K562 (cell line): Measurements from ENCODE around the gene LDLRAD3. TPM values are rescaled to one million over a fixed set of nuclear protein-coding genes. Genes with fewer than 3 reads are reported as not detected.

Experiments used
- ATAC-seq: fragments of 200-7000 bp; cut with Tn5 transposase; 3 replicates; pipeline ENCODE4 v1.9.1; 2020; ENCODE audit warnings: moderate library complexity
- BruUV-seq: library from RNA; stranded (reverse); fragments of 400-500 nt; replicated peaks from 2 replicates; lab custom pipeline; 2021; lab: Mats Ljungman, UMichigan
- CTCF ChIA-PET: fragments of 300-600 bp; formaldehyde crosslinking; extraction: SDS; loops from one replicate; lab custom pipeline; 2021; ENCODE audit warnings: low intra/inter-chr PET ratio; lab: Yijun Ruan, JAX
- POLR2A ChIA-PET: fragments of 300-600, 350-650 bp; sonication (Branson Sonifier 250); formaldehyde crosslinking; extraction: SDS; loops from one replicate; lab custom pipeline; 2021; ENCODE audit warnings: antibody characterized with exemption, inconsistent platforms; lab: Yijun Ruan, JAX
- DNase-seq, 4 experiments: peaks; one replicate each; pipeline versions ENCODE4 v3.0.0 to v3.0.0-alpha.2; 2011 to 2018; ENCODE audit warnings: low spot score in 3 of 4, mixed read lengths in 3 of 4; ENCODE audit errors: extremely low read depth in 1 of 4
- FAIRE-seq: peaks from 2 replicates; lab custom pipeline; 2011; peaks lifted over from hg19 to GRCh38; lab: Jason Lieb, UNC
- H2AFZ ChIP-seq: 2 replicates; pipeline ENCODE4 v1.6.0; 2011; ENCODE audit warnings: low read depth, low read length, control low read depth, inconsistent platforms
- H3K27ac ChIP-seq: fragments of 200-600 bp; 3 replicates; pipeline ENCODE4 v1.8.0; 2011; ENCODE audit warnings: low read depth, mild to moderate bottlenecking, control low read depth, inconsistent platforms, low read length, moderate library complexity, mixed read lengths; ENCODE audit errors: extremely low read depth
- H3K27me3 ChIP-seq, 2 experiments: fragments of 300-600 bp in 1 of 2; 2 replicates in 1 of 2; 3 replicates in 1 of 2; pipeline versions ENCODE4 v1.6.0 to v1.8.0; 2011; ENCODE audit warnings: inconsistent platforms in 2 of 2, low read length in 2 of 2, mild to moderate bottlenecking in 1 of 2, mixed read lengths in 1 of 2, moderate library complexity in 1 of 2; ENCODE audit not compliant: control insufficient read depth in 2 of 2, insufficient read depth in 2 of 2
- H3K36me3 ChIP-seq: fragments of 300-600 bp; 3 replicates; pipeline ENCODE4 v1.8.0; 2011; ENCODE audit warnings: mild to moderate bottlenecking, low read length, inconsistent platforms; ENCODE audit not compliant: control insufficient read depth, insufficient read depth
- H3K4me1 ChIP-seq, 2 experiments: fragments of 200-600 bp in 1 of 2; replicated peaks in 1 of 2; 2 replicates in 1 of 2; 3 replicates in 1 of 2; pipeline versions ENCODE4 v1.5.1 to v1.8.0; 2011; ENCODE audit warnings: inconsistent platforms in 2 of 2, low read length in 2 of 2, mild to moderate bottlenecking in 1 of 2, mixed read lengths in 1 of 2, moderate library complexity in 1 of 2; ENCODE audit not compliant: control insufficient read depth in 2 of 2, insufficient read depth in 2 of 2
- H3K4me2 ChIP-seq: 2 replicates; pipeline ENCODE4 v1.6.1; 2011; ENCODE audit warnings: low read length, control low read depth, inconsistent platforms, mixed read lengths; ENCODE audit not compliant: insufficient read depth
- H3K4me3 ChIP-seq: fragments of 200-600 bp; sonication (generic), shearing (Covaris generic); 2 replicates; pipeline ENCODE4 v1.5.1; 2016; ENCODE audit warnings: control low read depth, inconsistent platforms
- H3K79me2 ChIP-seq: fragments of 200-600 bp; 3 replicates; pipeline ENCODE4 v1.8.0; 2011; ENCODE audit warnings: low read length, inconsistent platforms; ENCODE audit not compliant: control insufficient read depth, insufficient read depth
- H3K9ac ChIP-seq, 2 experiments: 2 replicates each; pipeline versions ENCODE4 v1.6.0 to v1.6.1; 2011; ENCODE audit warnings: low read depth in 2 of 2, low read length in 2 of 2, control low read depth in 1 of 2, inconsistent platforms in 1 of 2, mild to moderate bottlenecking in 1 of 2, mixed read lengths in 1 of 2; ENCODE audit not compliant: insufficient read depth in 1 of 2
- H3K9me1 ChIP-seq: one replicate; pipeline ENCODE4 v1.6.0; 2011; ENCODE audit warnings: inconsistent platforms, mild to moderate bottlenecking, low read length, moderate library complexity; ENCODE audit not compliant: control insufficient read depth, insufficient read depth
- H3K9me3 ChIP-seq: replicated peaks from 2 replicates; pipeline ENCODE4 v1.5.1; 2011; ENCODE audit warnings: low read depth, low read length, inconsistent platforms; ENCODE audit not compliant: control insufficient read depth, insufficient read depth
- H4K20me1 ChIP-seq: replicated peaks from 2 replicates; pipeline ENCODE4 v1.6.1; 2011; ENCODE audit warnings: low read length, inconsistent platforms, mixed read lengths; ENCODE audit not compliant: control insufficient read depth, insufficient read depth
- MAFG ChIP-seq: fragments of 450-650 bp; conservative IDR thresholded peaks from 2 replicates; pipeline ENCODE4 v1.6.1; 2016; ENCODE audit warnings: missing genetic modification characterization, missing compliant biosample characterization
- TBP ChIP-seq: optimal IDR thresholded peaks from 2 replicates; pipeline ENCODE3; 2011; ENCODE audit warnings: low read depth, low read length, improper control_type of control experiment
- TEAD4 ChIP-seq, 2 experiments: sonication (generic) in 1 of 2; formaldehyde crosslinking in 1 of 2; IDR thresholded peaks; 2 replicates each; pipeline versions ENCODE4 v1.6.1 to v1.8.0; 2012 to 2022; ENCODE audit warnings: borderline replicate concordance in 1 of 2, inconsistent platforms in 1 of 2, low read length in 1 of 2, mild to moderate bottlenecking in 1 of 2, missing genetic modification reagents in 1 of 2
- in situ Hi-C: fragments of 300-500 bp; cut with MboI; formaldehyde crosslinking; loops from 4 replicates; pipeline ENCODE4 v1.15.0; 2018; ENCODE audit warnings: inconsistent platforms, mixed read lengths
- intact Hi-C: fragments of 100-400 bp; cut with micrococcal nuclease; formaldehyde crosslinking; loops from 2 replicates; pipeline ENCODE4 v1.14.2; 2022
- polyA plus RNA-seq, 8 experiments: library from polyadenylated mRNA; depleted of rRNA in 4 of 8; stranded (reverse) in 5 of 8; unstranded in 3 of 8; fragments of >200 nt; fragmentation: Nextera tagmentation in 2 of 8; fragmentation: Illumina TruSeq in 1 of 8; extraction: Ambion mirVana in 2 of 8; extraction: Trizol in 1 of 8; gene quantifications; 2 replicates each; pipeline versions ENCODE4 v1.2.1 to v1.2.3, GENCODE V29; 2011 to 2014; ENCODE audit warnings: inconsistent platforms in 1 of 8, missing spikeins in 1 of 8
- total RNA-seq, 7 experiments: library from RNA; depleted of rRNA in 6 of 7; stranded (reverse); fragments of >200 nt in 6 of 7; fragmentation: Illumina TruSeq in 2 of 7; extraction: Trizol in 2 of 7; gene quantifications; 2 replicates each; pipeline versions ENCODE4 v1.2.1 to v1.2.3, GENCODE V29; 2011 to 2021; ENCODE audit warnings: low replicate concordance in 1 of 7
- TF ChIP-seq, protein P1 (sequence below): fragments of 450-650 bp; formaldehyde crosslinking; IDR thresholded peaks from 2 replicates; pipeline ENCODE4 v1.4.0; 2020; ENCODE audit warnings: mild to moderate bottlenecking, mixed read lengths

The LDLRAD3 gene
- total and polyA plus RNA-seq, 9 of the 15 experiments (the other 6 are each of a cell fraction or from before 2014, with no cell fraction given), result 0.73 to 7.2 (median 3.5) TPM

DNA sequence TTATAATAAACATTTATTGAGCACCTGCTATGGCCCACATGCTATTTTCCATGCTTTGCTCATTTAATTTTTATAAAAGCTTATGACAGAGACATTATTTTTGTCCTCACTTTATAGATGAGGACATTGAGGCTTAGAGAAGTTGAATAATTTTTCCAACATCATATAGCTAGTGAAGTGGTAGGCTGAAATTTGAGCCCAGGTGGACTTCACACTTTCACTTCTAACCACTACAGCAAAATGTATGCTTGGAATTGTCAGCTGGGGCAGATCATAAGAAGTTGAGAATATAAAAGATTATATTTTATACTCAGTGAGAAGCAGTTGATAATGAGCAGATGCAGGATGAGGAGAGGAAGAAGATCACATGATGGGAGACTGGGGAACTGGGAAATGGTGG lies 146.1 kb downstream of the LDLRAD3 start:
- intact Hi-C loops, result no loop called here
- DNase-seq (no peak), ATAC-seq (no peak), FAIRE-seq (no peak)
- ChIA-PET CTCF (no interaction called here), POLR2A (interaction anchor here (1.0 kb wide), 1 partner anchor 12 kb away, joined by 3 read pairs; no protein-coding TSS in a partner anchor)
- in situ Hi-C loops, result no loop called here
- no peaks in the 10 kb centered on the region for H3K79me2 ChIP-seq
- no peaks in the 10 kb centered on the region for H3K9me1 ChIP-seq
- no peaks in the 10 kb centered on the region for H3K27me3 ChIP-seq
- peak overlapping the region; percentile 91 for H2AFZ ChIP-seq
- peaks cover 7 to 31% of the 10 kb centered on the region in 2 experiments; a peak in 4 of 5 replicates for H3K4me1 ChIP-seq
- peak overlapping the region; percentile 45 for H3K27ac ChIP-seq
- H3K9me3 ChIP-seq, result peaks cover 10% of the 10 kb centered on the region
- BruUV-seq, result no TSS peak
- 0 out of 2 replicates have a peak overlapping the region, but pooled peaks have one; percentile 34 for H3K4me2 ChIP-seq
- TF ChIP-seq, protein P1, sequence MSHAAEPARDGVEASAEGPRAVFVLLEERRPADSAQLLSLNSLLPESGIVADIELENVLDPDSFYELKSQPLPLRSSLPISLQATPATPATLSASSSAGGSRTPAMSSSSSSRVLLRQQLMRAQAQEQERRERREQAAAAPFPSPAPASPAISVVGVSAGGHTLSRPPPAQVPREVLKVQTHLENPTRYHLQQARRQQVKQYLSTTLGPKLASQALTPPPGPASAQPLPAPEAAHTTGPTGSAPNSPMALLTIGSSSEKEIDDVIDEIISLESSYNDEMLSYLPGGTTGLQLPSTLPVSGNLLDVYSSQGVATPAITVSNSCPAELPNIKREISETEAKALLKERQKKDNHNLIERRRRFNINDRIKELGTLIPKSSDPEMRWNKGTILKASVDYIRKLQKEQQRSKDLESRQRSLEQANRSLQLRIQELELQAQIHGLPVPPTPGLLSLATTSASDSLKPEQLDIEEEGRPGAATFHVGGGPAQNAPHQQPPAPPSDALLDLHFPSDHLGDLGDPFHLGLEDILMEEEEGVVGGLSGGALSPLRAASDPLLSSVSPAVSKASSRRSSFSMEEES (CRISPR knock-in tag), result peak; percentile 16; the same call in 1 of the 2 replicates
- no peak for TF ChIP-seq TEAD4 (IDR thresholded peaks at IDR 0.05; ENCODE audit: low read length)
- TF ChIP-seq TEAD4 (CRISPR knock-in tag; IDR thresholded peaks at IDR 0.05; ENCODE audit: borderline replicate concordance), result no peak
- no peak for TF ChIP-seq TBP
- TF ChIP-seq MAFG (tag), result no peak
- H3K36me3 ChIP-seq, result 0 out of 3 replicates have a peak, but pooled peaks cover 4% of the 10 kb centered on the region
- no peaks in the 10 kb centered on the region for H4K20me1 ChIP-seq
- H3K4me3 ChIP-seq, result no peak overlapping the region
- H3K9ac ChIP-seq, result no peak overlapping the region; a peak in 1 of 4 replicates
